NK-92 (cell line): ENCODE measurements around the gene ADRB1.

Source experiments
- DNase-seq: peaks from one replicate; lab custom pipeline; 2025; ENCODE audit not compliant: unreplicated experiment; lab: John Stamatoyannopoulos, UW

Gene ADRB1

GRCh38 chr10:114053946-114054345 lies 10.3 kb downstream of the ADRB1 start:
- no peak for DNase-seq

GRCh38 chr10:114057855-114058254 lies 14.2 kb downstream of the ADRB1 start:
- DNase-seq, result no peak

GRCh38 chr10:114058297-114058696 lies 14.6 kb downstream of the ADRB1 start:
- DNase-seq, result no peak

- DNase-seq, result no peak
Observed at GRCh38 chr10:114059561-114059960, 15.9 kb downstream of the ADRB1 start.

GRCh38 chr10:114060456-114060855 lies 16.8 kb downstream of the ADRB1 start:
- no peak for DNase-seq

- no peak for DNase-seq
Observed at GRCh38 chr10:114061148-114061547, 17.5 kb downstream of the ADRB1 start.

GRCh38 chr10:114061789-114062188 lies 18.1 kb downstream of the ADRB1 start:
- DNase-seq, result no peak

GRCh38 chr10:114064151-114065048 lies 20.7 kb downstream of the ADRB1 start:
- DNase-seq, result no peak

GRCh38 chr10:114065049-114065435 lies 21.4 kb downstream of the ADRB1 start:
- DNase-seq, result no peak

- no peak for DNase-seq
Observed at GRCh38 chr10:114068054-114068707, 24.5 kb downstream of the ADRB1 start.

GRCh38 chr10:114070710-114071109 lies 27.0 kb downstream of the ADRB1 start:
- DNase-seq, result no peak

- no peak for DNase-seq
Observed at GRCh38 chr10:114071178-114071577, 27.5 kb downstream of the ADRB1 start.

- DNase-seq, result no peak
Observed at GRCh38 chr10:114073395-114074186, 29.9 kb downstream of the ADRB1 start.

GRCh38 chr10:114075093-114075492 lies 31.4 kb downstream of the ADRB1 start:
- no peak for DNase-seq

- no peak for DNase-seq
Observed at GRCh38 chr10:114077347-114077746, 33.7 kb downstream of the ADRB1 start.

- DNase-seq, result no peak
Observed at GRCh38 chr10:114077815-114078219, 34.2 kb downstream of the ADRB1 start.

- no peak for DNase-seq
Observed at GRCh38 chr10:114078346-114078745, 34.7 kb downstream of the ADRB1 start.

GRCh38 chr10:114079421-114079820 lies 35.8 kb downstream of the ADRB1 start:
- no peak for DNase-seq

- DNase-seq, result no peak
Observed at GRCh38 chr10:114081911-114082583, 38.4 kb downstream of the ADRB1 start.

- no peak for DNase-seq
Observed at GRCh38 chr10:114083040-114083439, 39.4 kb downstream of the ADRB1 start.

- no peak for DNase-seq
Observed at GRCh38 chr10:114084215-114084614, 40.5 kb downstream of the ADRB1 start.
